Fibroblast of skin of back (primary cell): ENCODE data around the gene SLC41A3.
"Not testable (repeated sequence)": the region's sequence is repeated elsewhere in the genome, so short reads cannot be mapped to it uniquely, and the experiment has no call there.

Experiments used
- DNase-seq: peaks from one replicate; pipeline ENCODE4 v3.0.0-alpha.2; 2013

The SLC41A3 gene

DNA sequence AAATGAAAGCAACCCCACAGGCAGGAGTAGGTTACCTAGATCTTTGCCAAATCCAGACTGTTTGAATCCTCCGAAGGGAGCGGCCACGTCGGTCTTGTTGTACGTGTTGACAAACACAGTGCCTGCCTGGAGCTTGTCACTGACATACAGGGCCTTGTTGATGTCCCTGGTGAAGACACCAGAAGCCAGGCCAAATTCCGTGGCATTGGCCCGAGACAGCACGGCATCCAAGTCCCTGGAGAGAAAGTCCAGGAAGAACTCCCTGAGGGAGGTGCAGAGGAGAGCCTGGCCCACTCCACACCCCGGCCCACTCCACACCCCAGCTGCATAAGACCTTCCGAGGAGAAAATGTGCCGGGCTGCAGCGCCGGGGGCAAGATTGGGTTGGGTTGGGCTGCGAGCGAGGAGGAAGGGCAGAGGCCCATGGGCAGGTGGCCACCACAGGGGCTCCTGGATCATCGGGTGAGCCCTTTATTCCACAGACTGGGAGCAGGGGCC, 21.8 kb upstream of the SLC41A3 start:
- no peak for DNase-seq

DNA sequence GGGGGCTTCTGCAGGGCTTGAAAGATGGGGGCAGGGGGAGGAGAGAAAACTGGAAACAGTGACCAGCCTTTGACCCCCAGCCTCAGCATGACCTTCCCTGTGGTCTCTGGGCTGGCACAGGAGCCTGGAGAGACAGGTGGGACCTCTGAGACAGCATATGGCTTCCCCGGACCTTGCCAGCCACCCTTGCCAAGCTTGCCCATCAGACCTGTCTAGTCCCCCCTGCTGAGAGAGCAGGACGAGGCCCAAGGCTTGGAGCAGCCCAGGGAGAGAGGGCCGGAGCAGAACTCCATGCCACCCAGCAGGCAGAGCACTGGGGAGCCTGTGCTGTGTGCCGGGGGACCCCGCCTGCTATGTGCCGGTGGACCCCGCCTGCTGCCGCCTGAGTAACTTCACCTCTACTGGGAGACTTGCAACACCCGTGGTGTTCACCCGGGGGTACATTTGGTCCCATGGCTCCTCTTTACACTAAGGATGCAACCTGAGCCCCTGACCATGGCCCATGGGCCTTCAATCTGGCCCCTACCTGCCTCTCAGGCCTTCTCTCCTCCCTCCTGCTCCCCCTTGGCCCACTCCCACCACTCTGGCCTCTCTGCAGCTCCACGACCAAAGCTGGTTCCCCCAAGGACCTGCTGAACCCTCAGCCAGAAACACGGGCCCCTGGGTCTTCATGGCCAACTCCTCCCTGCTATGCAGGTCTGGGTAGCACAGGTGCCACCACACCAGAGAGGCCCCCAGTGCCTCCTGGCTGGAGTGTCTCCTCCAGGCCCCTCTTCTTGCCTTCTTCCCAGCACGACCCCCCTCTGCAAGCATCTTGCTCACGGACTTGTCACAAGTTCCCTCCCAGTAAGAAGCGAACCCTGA, 21.1 kb upstream of the SLC41A3 start:
- no peak for DNase-seq

DNA sequence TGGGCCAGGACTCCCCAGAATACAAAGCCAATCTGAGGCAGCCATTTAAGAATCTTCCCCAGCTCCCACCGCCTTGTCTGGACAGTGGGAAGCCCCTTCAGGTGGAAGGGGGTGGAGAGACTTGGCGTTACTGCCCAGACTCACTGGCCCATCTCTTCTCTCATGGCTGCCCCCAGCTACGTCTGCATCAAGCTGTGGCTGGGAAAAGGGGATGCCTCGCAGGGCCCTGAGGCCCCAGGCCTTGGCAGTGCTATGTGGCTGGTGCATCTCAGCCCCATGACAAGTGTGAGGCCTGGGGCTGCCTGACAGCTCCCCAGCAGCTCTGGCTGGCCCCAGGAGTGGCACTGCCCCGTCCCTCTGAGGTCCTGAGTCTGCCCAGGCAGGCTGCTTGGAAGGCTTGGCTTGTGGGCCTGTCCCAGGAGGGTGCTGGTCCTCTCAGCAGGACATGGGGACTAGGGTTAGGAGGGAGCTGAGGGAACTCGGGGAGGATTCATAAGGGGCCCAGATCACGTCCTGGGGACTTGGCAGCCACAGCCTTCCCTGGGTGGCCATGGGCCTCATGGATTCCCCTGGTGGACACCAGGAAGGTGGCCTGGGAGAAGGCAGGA, 20.2 kb upstream of the SLC41A3 start:
- no peak for DNase-seq

DNA sequence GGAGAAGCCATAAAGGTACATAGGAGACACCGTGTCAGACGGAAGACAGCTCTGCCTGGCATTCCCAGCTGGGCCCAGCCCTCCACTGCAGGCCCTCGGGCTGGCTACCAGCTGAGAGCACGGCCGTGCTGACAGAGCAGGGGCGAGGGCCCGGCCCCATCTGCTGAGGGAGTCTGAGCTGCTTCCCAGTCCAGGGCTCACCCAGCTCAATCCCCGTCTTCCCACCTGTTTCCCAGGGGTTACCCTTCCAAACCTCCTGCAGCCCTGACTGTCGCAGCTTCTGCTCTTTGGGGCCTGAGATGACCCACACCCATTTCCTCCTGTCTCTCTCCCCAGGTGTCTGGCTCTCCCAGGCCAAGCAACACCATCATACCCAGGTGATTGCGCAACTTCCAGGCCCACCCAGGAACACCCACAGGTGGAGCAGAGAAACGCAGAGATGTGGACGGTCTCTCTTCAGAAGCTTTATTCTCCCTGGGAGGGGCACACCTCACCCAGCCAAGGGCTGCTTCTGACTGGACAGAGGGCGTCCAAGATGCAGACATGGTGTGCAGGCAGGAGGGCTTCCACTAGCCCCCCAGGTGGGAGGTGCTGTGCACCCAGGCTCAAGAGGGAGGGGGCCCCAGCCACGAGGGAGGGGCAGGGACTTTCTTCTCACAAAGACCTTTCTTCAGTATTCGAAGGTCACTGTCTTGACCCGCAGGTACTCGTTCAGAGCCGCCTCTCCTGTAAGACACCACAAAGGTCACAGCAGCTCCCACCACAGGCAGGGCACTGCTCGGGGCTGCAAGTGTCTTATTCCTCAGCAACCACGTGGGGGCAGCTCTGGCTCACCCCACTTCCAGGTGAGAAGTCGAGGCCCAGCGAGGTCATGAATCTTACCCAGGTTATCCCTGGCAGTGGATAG, 19.4 kb upstream of the SLC41A3 start:
- no peak for DNase-seq

DNA sequence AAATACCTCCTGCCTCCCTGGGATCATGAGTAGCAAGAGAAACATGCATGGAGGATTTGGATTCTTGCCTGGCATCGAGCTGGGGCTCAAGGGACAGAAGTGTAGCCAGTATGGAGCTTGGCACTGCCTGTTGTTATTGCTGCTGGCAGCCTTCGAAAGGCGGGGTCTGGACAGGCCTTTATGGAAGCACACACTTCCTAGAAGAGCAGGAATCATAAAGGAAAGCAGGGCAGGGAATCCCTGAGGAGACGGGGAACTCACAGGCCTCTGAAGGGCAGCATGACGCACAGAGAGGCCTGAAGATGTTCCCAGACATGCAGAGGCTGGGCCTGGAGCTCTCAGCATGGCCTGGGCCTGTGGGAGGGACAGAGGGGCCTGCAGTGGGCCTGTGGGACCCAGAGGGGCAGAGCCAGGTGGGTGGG, 18.6 kb upstream of the SLC41A3 start:
- DNase-seq: peak; percentile 68

DNA sequence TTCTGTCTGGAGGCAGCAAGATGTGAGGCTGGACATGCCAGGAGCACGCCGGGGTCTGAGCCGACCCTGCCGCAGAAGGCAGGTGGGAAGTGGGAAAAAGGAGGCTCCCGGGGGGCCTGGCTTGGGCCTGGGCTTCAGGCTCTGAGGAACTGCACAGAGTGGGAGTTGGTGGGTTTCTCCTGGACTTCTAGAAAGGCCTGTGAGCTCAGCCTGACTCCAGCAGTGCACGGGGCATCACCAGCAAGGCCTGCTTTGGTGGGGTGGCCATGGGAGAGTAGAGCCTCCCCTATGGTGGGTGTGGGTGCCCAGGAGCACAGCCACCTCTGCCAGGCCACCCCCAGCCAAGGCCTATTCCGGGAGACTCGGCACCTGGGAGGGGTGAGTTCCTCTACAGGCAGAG, 18.1 kb upstream of the SLC41A3 start:
- no peak for DNase-seq

DNA sequence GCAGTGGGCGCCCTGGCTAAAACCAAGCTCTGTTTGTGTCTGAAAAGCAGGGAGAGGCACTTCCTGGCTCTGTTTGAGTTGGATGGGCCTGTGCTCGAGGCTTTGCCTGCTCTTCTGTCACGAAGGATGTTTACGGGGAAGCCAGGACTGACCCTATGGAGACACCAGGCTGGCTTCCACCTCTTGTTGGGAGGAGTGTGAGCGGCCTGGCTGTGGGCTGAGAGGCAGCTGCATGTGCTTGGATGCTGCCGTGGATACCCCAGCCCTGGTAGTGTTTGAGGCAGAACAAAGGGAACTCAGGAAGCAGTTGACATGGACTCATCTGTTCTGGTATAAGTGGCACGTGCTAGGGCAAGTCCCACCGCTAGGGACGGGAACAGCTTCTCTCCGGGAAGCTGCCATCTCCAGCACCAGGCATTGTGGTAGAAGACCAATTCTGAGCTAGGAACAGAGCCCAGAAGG, 17.6 kb upstream of the SLC41A3 start:
- no peak for DNase-seq

DNA sequence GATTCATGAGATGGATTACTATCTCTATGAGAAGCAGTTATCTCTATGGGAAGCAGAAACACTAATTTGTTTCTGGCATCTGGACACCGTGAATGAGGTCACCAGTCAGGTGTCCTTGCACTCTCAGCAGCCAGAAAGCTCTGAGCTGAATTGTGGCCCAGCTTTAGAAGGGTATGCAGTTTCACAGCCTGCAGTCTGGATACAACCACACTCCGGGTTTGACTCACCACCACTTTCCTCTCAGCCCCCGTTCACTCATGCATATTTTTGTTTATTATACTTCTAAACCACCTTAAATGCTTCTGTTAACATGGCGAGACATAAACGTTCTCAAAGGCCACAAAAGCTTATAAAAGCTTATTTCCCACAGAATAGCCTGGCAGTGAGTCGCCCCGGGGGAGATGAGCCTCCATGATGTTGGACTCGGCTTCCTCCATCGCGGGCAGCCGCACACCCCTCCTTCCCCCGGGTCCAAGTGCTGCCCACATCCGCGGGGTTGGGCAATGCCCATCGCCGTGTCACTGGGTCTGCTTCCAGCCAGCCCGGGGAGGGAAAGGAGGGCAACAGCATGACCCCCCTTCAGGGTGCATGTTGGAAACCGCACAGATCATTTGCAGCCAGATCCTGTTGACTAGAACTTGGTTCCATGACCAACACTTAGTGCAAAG, 16.8 kb upstream of the SLC41A3 start:
- DNase-seq: peak; percentile 28

DNA sequence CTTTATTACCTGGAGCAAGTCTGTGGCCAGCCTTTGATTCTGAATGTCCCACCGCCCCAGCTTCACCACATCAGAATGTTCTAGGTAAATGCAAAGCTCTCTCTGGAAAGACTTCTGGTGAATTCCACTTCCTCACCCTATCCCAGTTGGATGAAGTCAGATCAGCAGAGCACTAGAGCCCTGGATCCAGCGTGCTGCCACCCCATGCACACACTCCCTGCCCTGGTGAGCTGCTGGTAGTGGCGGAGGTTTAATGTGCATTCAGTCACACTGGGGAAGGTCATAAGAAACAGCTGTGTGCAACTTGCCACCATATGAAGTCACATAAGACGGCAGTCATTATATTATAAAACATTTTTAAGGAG, 16.3 kb upstream of the SLC41A3 start:
- DNase-seq: no peak

DNA sequence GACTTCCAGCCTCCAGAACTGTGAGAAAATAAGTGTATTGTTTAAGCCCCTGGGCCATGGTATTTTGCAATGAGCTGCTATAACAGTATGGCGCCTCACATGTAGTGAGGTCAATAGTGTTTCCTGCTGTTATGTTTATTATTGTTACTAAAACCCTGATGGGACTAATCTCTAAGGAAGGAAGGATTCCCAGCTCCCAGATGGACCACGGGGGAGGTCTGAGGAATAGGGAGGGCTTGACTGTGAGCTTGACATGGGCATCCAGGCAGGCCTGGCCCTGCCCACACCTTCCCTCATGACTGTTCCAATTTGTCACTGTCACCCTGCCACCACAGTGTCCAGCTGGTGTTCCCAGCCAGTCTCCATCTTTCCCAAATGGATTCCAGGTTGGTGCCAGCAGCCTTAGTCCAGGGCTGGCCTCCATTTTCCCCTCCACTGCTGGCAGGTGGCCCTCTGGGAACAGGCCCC, 14.5 kb upstream of the SLC41A3 start:
- peak; percentile 19 for DNase-seq

DNA sequence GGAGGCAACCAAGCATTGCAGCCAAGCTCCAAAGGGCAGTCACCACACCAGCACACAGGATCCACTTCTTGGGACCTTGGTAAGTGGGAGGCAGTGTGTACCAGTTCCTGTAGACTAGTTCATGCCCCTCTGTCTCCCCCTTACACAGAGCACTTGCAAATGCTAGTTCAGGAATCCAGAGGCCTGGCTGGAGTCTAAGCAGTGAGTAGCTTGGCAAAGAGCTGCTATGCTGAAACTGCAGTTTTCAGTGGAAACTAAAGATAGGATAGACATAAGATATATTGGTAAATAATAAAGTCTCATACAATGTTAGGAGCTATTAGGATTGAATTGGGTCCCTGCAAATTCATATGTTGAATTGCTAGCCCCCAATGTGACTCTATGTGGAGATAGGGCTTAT, 13.9 kb upstream of the SLC41A3 start:
- DNase-seq: no peak

DNA sequence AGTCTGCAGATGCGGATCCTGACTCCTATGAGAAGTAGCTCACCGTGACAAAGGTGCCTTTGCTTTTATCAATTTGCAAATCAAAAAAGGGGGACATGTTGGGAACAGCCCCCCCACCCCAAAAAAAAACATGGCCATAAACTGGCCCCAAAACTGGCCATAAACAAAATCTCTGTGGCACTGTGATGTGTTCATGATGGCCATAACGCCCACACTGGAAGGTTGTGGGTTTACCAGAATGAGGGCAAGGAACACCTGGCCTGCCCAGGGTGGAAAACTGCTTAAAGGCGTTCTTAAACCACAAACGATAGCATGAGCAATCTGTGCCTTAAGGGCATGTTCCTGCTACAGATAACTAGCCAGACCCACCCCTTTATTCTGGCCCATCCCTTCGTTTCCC, 12.3 kb upstream of the SLC41A3 start:
- not testable (repeated sequence) for DNase-seq

DNA sequence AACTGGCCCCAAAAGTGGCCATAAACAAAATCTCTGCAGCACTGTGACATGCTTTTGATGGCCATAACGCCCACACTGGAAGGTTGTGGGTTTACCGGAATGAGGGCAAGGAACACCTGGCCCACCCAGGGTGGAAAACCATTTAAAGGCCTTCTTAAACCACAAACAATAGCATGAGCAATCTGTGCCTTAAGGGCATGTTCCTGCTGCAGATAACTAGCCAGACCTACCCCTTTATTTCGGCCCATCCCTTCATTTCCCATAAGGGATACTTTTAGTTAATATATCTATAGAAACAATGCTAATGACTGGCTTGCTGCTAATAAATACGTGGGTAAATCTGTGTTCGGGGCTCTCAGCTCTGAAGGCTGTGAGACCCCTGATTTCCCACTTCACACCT, 8.2 kb upstream of the SLC41A3 start:
- DNase-seq: not testable (repeated sequence)

DNA sequence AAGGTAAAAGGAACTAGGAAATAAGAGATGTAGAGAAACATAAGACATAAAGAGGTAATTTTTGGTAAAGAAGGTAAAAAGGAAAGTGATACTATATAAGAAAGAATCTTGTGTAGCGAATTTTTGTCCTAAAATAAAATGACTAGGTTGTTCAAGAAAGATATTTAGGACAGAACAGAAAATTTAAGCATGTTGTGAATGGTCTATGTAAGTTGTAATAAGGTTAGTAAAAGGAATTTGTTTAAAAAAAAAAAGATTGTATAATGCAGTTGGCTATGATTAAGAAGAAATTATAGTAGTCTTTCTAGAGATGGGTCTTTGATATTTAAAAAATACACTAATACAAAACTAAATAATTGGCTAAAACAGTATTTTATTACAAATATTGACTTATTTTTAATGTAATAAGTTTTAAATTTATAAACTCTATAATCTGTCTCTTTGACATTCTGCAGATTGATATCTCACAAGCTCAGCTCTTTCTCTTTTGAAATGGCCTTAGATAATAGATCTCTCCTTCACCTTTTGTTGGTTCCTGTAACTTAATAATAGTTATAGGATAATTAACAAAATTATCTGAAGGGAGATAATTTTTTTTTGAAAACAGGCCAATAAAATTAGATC, 3.7 kb upstream of the SLC41A3 start:
- no peak for DNase-seq

DNA sequence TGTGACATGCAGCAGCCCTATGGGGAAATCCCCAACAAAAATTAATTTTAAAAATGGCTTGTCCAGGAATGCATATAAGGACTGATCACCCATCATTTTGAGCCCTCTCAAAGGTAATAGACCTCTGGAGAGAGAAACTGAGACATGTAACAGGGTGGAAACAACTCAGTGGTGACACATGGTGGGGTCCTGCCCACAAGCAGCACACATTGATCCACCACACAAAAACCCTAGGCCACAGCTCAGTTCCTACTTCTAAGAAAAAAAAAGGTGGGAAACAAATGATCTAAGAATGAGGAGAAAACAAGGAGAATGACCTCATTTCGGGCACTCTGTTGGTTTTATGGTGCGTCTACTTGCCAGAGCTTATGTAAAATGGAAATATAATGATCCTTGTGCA, 1.9 kb upstream of the SLC41A3 start:
- no peak for DNase-seq

DNA sequence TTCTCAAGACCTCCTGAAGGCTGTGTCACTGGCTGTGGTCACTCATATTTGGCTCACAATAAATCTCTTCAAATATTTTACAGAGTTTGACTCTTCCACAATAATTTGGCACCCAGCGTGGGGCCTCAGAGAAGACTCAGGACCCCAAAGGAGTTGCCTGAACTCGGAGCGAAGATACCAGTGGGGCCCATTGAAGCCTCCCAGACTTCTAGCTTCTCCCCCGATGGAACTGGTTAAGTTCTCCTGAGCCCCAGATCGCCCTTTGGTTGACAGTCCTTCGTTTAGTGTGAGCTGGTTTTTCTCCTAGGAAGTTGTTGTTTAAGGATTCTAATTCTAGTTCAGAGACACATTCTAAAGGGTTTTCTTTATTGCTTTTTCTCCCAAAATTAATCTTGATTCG, 1.4 kb upstream of the SLC41A3 start:
- DNase-seq: no peak

DNA sequence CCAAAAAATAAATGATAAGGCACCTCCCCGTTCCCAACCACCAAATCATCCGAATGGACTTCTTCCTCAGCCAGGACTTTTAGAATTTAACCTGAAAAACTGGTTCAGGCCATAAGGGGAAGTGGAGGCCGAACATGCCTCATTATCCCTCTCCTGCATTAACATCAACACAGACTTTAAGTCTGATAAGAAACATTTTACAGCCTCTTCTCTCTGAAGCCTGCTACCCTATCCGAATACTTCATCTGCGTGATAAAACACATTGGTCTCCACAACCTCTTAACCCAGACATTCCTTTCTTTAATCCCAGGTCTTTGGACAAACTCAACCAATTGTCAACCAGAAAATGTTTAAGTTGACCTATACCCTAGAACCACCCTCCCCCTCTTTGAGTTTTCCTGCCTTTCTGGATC, 850 bp upstream of the SLC41A3 start:
- DNase-seq: no peak

DNA sequence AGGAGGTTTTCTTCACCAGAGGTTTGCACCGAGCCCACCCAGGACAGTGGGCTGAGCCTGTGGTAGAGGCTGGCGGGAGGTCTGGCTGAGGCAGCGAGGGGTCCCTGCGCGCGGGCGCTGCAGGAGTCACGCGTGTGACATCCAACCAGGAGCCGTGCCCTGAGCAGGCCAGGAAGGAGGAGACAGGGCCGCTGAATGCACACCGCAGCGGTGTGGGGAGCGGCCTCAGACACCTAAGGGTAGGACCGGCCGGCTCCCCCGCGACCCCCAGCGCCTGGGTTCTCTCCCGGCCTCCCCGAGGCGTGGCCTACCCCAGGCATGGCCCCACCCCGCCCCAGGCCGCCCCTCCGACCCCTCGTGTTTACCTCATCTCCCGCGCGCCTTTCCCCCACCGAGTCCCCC, 412 bp downstream of the SLC41A3 start:
- peak; percentile 44 for DNase-seq

DNA sequence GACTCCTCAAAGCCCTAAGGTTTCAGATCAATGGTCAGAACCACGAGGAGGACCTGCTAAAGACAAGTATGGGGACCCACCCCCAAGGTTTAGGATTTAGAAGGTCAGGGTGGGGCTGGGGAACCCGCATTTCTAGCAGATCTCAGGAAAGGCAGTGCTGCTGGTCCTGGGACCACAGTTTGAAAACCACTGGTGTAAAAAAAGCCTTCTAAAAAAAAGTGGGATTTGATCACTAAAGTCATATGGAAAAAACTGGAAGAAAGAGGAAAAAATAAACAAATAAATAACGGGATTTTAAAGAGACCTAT, 832 bp downstream of the SLC41A3 start:
- DNase-seq: no peak

DNA sequence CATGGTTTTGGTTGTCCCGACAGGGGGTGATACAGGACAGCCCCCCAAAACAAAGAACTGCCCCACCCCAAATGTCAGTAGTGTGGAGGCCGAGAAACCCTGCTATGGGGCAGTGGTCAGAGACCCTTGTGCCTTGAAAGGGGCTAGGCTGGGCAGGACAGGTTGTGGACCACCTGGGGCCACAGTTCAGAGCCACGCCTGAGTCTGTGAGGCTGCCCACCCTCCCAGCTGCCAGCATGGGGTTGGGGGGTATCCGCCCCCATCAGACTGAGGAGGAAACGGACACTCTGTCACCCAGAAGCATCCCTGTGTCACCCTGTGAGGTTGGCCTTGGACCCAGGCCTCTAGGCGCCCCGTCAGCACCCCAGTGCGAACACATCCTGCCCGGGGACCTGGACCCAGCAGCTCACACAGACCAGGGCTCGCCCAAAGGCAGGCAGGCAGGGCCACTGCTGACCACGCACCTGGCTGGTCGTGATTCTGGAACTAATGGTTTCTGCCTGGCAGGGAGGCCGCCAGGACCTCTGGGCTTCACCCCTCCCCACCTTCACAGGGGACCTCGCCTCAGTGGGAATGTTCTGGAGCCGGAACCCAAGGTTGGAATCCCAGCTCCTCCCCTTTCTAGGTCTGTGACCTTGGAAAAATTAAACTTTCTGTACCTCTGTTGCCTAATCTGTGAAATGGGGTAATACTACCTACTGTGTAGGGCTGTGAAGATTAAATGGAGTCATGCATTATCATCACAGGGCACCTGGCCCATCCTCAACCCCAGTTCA, 1.4 kb downstream of the SLC41A3 start:
- DNase-seq: no peak
